HCEC 1CT (cell line): ENCODE data around the gene PJVK.
"Not testable (repeated sequence)": the region's sequence is repeated elsewhere in the genome, so short reads cannot be mapped to it uniquely, and the experiment has no call there.

Source experiments
- DNase-seq: peaks from one replicate; pipeline ENCODE4 v3.0.0-alpha.2; 2017

PJVK gene

GRCh38 chr2:178450774-178451525 lies at the start of gene PJVK, which contains the start of gene PRKRA:
Gene PJVK (plus strand): TSS chr2:178451378. CDS start chr2:178453410, 2,032 bp downstream.
Gene PRKRA (minus strand): TSS chr2:178451175. CDS start chr2:178451030, 145 bp downstream.
- DNase-seq, result peak; percentile 96

DNA sequence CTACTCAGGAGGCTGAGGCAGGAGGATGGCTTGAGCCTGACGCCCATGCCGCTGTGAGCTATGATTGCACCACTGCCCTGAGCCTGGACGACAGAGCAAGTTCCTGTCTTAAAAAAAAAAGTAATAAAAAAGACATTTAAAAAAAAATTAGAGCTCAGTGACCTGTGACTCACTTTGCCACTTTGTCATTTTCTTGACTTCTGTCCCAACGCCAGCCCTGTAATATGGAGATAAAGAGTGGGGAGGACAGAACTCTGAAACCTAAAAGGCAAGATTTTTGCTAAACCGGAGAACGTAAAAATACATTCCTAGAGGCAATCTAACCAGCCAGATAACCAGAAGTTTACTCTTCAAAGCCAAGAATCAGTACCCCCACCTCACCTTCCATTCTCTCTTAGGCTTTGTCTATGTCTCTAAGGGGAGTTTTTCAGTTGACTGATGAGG lies 49.2 kb upstream of the PJVK start:
- no peak for DNase-seq

- peak; percentile 45 for DNase-seq
Observed at GRCh38 chr2:178403671-178404306, 47.4 kb upstream of the PJVK start.

GRCh38 chr2:178404368-178404767 lies 46.8 kb upstream of the PJVK start:
- DNase-seq, result peak; percentile 96

- DNase-seq, result no peak
Observed at GRCh38 chr2:178409261-178409660, 41.9 kb upstream of the PJVK start.

DNA sequence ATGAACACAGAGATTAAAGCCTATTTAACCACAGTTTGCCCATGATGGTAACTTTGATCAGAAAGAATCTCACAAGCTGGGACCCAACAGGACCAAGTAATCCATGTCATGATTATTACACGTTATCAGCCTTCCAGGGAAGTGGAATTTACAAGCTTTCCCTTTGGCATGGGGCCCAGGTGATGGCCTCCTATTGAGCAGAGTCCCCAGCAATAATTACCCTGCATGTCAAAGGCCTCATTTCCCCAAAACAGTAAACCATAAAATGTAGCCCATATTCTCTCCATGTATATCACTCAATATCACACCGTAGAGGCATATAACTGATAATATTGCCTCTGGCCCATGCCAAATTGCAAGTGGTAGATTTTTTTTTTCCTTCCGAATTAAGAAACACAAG lies 39.1 kb upstream of the PJVK start:
- DNase-seq, result no peak

GRCh38 chr2:178412453-178412852 lies 38.7 kb upstream of the PJVK start:
- not testable (repeated sequence) for DNase-seq

GRCh38 chr2:178413472-178414265 lies 37.5 kb upstream of the PJVK start:
- DNase-seq, result peak; percentile 80

GRCh38 chr2:178414266-178415247 lies 36.6 kb upstream of the PJVK start:
- DNase-seq, result peak; percentile 97

- no peak for DNase-seq
Observed at GRCh38 chr2:178415979-178416378, 35.2 kb upstream of the PJVK start.

DNA sequence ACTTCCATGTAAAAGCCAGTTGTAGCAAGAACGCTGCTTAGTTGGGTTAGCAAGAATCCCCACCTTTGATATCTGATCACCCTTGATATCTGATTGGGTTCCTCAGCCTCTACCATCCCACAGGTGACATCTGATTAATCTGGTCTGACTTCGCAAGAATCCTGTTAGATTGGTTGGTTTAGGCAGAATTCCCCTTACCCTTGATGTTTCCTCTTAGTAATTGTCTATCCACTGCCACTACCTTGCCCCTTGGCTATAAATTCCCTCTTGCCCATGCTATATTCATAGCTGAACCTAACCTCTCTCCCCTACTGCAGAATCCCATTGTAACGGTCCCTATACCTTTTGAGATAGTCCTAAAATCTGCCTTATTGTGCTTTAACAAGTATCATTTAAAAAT lies 33.3 kb upstream of the PJVK start:
- DNase-seq, result no peak

DNA sequence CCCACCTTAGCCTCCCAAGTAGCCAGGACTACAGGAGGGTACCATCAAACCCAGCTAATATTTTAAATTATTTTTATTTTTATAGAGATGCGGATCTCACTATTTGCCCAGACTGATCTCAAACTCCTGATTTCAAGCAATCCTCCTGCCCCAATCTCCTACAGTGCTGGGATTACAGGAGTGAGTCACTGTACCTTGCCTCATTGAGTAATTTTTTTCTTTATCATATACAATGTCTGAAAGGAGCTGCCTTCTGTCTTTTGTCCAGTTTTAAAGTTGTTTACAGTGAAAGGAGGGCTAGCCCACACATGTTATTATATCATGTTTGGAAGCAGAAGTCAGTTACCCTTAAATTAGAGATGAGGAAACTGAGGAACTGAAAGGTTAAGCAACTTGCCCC lies 32.8 kb upstream of the PJVK start:
- peak; percentile 40 for DNase-seq

- DNase-seq, result peak; percentile 35
Observed at GRCh38 chr2:178419123-178419522, 32.1 kb upstream of the PJVK start.

- no peak for DNase-seq
Observed at GRCh38 chr2:178420463-178420999, 30.6 kb upstream of the PJVK start.

- DNase-seq, result no peak
Observed at GRCh38 chr2:178422097-178422496, 29.1 kb upstream of the PJVK start.

GRCh38 chr2:178423746-178424145 lies 27.4 kb upstream of the PJVK start:
- not testable (repeated sequence) for DNase-seq

DNA sequence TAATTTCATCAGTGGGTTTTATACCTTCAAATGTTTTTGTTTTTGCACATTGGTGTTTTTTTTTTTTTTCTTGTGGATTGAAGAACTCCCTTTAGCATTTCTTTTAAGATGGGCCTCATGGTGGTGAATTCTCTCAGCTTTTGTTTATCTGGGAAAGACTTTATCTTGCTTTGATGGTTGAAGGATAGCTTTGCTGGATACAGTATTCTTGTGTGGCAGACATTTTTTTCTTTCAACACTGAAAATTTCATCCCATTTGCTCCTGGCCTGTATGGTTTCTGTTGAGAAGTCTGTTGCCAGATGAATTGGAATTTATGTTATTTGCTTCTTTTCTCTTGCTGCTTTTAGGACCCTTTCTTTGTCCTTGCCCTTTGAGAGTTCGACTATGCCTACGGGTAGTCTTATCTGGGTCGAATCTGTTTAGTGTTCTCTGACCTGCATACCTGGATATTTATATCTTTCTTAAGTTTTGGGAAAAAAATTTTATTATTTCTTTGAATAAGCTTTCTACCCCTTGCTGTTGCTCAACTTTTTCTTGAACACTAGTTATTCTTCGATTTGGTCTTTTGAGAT lies 25.8 kb upstream of the PJVK start:
- DNase-seq, result no peak

DNA sequence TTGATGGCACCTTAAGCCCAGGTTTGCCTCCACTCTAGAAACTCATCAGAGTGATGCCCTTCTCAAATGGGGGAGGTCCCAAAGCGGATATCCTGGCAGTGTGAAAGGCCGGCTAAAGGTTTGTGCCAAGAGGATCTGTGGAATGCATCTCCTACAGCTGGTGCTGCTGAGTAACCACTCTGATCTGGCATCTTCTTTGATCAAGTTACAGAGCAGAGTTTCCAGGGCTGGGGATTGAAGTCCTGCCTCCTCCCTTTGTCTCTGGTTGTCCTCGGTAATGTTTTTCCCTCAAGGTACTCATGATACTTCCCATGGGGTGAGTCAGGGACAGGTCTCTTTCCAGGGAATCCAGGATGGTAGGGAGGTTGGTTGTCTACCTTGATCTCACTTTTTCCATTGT lies 24.8 kb upstream of the PJVK start:
- DNase-seq, result no peak

DNA sequence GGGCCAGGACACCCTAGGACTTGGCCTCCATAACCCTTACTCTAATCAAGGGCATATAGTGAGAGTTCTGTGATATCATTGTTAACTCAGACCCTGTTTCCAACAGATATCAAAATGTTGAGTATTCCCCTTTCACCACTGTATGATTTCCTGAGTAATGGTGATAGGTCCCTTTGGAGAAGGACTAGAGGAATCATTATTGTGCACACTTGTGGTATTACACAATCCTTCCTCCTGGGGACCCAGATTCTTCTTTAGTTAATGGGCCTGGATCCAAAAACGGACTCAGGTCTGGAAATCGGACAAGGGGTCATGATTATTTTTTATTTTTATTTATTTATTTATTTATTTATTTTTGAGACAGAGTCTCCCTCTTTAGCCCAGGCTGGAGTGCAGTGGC lies 23.7 kb upstream of the PJVK start:
- no peak for DNase-seq

DNA sequence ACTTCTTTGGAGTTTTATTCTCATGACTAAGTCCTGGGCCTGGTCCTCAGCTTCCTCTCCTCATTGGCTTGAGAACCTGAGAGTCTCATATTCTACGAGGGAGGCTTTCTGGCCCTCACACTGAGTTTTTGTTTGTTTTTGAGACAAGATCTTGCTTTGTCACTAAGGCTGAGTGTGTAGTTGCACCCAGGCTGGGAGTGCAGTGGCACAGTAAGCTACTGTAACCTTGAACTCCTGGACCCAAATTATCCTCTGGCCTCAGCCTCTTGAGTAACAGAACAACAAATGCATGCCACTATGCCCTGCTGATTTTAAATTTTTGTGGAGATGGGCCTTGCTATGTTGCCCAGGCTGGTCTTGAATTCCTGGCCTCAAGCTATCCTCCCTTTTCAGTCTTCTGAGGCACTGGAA lies 22.8 kb upstream of the PJVK start:
- no peak for DNase-seq

DNA sequence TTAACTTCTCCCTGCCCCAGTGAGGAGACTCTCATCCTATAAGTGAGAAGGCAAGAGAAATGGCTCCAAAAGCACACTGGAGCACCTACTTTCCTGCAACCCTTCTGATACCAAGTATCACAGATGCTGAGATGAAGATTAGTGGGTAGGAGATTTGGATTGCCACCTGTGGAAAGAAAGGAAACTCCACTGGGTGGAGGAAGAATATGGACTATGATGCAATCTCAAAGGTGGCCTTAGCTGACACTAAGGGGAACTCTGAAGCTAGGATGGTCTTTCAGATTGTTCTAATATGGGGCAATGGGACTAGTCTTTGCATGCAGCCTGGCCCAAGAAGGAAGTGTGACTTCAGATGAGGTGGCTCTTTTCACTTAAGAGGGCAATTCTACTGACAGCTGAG lies 21.8 kb upstream of the PJVK start:
- no peak for DNase-seq

- DNase-seq, result no peak
Observed at GRCh38 chr2:178436662-178437061, 14.5 kb upstream of the PJVK start.
